GM21381 (cell line): ENCODE results near the gene RNU5D-1.
"Not testable (repeated sequence)": the region's sequence is repeated elsewhere in the genome, so short reads cannot be mapped to it uniquely, and the experiment has no call there.

Source experiments
- ATAC-seq: cut with Tn5 transposase; IDR thresholded peaks from one replicate; pipeline ENCODE4 v1.9.1; 2021; ENCODE audit warnings: mild to moderate bottlenecking, moderate library complexity; ENCODE audit not compliant: unreplicated experiment

Gene RNU5D-1

GRCh38 chr1:44730741-44731512, at the start of gene RNU5D-1:
RNU5D-1 (minus strand) TSS chr1:44731170.
- peak; percentile 61 for ATAC-seq

DNA sequence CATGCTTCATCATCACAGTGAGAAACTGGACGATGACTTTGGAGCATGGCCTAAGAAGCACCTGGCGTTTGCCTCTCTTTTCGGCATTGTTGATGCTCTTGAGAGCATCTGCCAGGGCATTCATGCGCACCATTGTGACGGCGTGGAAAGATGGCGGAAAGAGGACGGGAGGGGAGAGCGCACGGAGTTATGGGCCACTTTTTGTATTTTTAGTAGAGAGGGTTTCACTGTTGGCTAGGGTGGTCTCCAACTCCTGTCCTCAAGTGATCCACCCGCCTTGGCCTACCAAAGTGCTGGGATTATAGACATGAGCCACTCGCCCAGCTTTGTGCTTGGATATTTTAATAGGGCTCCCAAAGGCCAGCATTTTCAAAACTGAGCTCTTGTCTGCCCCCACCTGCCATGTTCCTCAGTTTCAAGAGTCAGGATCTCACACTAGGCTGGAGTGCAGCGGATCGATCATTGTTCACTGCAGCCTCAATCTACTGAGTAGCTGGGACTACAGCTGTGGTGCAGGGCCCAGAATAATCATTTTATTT, 49.7 kb upstream of the RNU5D-1 start:
- no peak for ATAC-seq

- ATAC-seq: no peak
Measured at GRCh38 chr1:44778705-44779576, 48.0 kb upstream of the RNU5D-1 start.

DNA sequence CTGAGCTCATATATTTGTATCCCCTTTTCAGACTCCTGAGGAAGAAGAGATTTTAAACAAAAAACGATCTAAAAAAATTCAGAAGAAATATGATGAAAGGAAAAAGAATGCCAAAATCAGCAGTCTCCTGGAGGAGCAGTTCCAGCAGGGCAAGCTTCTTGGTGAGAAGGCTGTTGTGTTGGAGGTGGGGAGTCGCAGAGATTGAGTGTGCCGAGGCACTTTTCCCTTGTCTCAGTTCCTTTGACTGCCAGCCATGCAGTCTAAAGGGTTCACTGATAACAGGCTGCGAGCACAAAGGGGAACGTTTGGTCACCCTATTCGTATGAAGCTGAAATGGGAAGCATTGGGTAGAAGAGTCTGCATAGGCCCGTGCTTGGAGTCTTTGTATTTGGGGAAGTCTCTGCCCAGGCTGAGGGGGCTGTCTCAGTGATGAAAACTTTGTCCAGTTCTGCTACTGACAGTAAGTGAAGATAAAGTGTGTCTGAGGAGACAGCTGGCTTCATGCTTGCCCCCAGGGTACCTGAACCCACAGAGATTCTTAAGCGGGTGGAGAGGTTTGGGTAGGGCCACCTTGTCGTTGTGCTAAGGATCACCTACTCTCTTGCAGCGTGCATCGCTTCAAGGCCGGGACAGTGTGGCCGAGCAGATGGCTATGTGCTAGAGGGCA, 47.1 kb upstream of the RNU5D-1 start:
- ATAC-seq: no peak

DNA sequence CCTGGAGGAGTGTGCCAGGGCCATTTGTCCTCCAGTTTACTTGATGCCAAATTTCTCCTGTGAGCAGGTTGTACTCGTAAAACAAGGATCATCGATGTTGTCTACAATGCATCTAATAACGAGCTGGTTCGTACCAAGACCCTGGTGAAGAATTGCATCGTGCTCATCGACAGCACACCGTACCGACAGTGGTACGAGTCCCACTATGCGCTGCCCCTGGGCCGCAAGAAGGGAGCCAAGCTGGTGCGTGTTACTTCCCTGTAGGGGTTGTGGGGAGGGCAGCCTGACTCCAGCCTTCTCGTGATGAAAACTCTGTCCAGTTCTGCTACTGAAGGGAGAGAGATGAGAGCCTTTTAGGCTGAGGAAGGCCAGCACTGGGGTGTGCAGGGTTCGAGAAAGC, 46.6 kb upstream of the RNU5D-1 start:
- ATAC-seq: no peak

- ATAC-seq: no peak
Measured at GRCh38 chr1:44776730-44777068, 45.7 kb upstream of the RNU5D-1 start.

DNA sequence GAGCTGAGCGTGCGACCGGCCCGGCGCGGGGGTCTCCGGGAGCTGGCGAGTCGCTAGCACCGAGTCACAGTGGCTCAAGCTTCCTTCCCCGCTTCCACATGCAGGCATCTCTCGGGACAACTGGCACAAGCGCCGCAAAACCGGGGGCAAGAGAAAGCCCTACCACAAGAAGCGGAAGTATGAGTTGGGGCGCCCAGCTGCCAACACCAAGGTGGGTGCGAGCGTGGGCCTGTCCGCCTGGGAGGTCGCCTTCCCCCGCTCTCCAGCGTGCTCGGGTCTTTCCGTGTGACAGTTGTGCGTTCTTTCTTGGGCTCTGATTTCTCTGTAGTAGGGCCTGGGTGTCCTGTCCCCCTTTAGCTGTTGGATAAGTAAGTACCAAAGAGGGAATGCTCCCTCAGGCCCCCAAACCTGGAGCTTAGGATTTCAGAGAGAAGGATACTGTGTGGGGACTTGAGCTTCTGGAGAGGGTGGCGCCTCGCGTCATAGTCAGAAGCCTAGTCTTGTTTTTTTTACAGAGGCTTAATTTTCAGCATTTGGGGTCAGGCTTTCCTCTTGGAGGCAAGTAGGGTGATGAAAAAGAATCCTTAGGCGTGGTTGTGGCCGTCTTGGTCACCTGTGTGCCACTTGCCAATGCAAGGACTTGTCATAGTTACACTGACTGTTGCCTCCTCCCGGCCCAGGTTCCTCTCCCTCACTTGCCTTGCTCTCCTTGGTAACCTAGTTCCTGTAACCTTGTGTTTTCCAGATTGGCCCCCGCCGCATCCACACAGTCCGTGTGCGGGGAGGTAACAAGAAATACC, 45.2 kb upstream of the RNU5D-1 start:
- ATAC-seq: peak; percentile 3

GRCh38 chr1:44775078-44775929, 44.3 kb upstream of the RNU5D-1 start, which contains the start of gene RPS8:
RPS8 (plus strand) TSS chr1:44775540; CDS start chr1:44775597, 57 bp downstream.
- peak; percentile 76 for ATAC-seq

DNA sequence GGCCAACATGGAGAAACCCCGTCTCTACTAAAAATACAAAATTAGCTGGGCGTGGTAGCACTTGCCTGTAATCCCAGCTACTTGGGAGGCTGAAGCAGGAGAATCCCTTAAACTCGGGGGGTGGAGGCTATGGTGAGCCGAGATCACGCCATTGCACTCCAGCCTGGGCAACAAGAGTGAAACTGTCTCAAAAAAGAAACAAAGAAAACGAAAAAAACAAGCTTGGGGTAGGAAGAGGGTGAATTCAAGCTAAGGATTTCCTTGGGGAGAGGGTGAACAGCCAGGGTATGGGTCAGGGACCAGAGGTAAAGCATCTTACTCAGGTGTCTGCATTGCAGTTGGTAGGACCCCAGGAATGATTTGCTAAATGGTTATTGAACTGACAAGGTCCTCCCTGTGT, 35.5 kb upstream of the RNU5D-1 start:
- not testable (repeated sequence) for ATAC-seq

DNA sequence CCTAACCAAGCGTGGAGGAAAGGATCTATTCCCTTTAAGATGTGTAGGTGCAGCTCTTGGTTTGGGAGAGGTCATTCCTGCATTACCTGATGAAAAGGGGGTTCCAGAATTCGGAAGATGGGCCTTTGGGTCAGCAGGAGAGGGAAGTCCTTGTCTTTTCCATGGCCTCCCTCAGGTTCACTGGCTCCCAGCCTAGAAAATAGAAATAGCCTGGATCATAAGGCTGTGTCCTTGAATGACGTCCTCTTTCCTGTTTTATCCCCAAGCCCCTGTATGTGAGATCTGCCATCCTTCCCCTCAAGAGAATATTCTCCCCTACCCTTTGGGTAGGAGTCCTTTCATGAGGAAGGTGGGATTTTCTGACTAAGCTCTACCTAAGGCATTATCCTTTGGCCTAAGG, 29.9 kb upstream of the RNU5D-1 start:
- no peak for ATAC-seq

DNA sequence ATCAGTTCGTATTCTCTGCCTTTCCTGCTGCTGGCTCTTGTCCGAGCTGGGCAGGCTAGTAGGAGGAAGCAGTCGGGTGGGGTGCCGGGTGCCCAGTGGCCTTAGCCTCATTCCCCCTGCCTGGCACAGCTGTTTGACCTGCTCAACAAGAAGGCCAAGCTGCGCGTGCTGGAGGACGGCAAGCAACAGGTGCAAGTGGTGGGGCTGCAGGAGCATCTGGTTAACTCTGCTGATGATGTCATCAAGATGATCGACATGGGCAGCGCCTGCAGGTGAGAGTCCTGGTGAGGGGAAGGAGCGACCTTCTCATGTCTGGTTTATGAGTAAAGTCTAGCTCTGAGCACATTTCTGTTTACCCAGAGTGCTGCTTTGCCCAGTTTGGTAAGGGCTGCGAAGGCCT, 28.1 kb upstream of the RNU5D-1 start:
- ATAC-seq: no peak

DNA sequence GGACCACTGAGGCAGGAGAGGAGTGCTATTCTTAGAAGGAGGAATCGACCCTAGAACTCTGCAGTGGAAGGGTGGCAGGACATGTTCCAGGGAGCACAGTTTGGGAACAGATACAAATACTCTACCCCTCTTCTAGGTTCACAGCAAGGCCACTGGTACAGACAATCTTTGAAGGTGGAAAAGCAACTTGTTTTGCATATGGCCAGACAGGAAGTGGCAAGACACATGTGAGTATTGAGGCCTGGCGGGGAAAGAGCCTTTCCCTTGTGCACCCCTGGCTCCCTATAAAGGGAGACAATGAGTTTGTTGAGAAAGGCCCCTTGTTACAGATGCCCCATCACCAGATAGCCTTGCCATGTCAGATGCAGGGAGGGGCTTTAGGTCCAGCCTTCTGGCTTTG, 26.4 kb upstream of the RNU5D-1 start:
- ATAC-seq: no peak

DNA sequence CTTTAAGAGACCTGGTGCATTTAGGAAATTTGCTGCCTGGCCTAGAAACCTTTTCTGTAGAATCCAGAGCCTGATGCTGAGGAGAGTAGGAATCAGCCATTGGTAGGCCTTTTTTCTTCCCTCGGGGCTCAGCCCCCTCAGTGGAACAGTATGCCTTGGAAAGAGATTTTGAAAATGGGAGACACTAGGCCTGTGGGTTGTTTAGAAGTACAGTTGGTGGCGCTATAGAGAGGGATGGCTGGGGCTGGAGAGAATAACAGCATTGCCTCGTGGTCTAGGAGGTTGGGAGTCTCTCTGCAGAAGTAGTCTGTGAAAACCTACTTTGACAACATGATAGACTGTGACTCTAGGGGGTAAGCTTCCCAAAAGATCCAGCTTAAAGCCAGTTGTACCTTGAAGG, 16.9 kb upstream of the RNU5D-1 start:
- no peak for ATAC-seq

DNA sequence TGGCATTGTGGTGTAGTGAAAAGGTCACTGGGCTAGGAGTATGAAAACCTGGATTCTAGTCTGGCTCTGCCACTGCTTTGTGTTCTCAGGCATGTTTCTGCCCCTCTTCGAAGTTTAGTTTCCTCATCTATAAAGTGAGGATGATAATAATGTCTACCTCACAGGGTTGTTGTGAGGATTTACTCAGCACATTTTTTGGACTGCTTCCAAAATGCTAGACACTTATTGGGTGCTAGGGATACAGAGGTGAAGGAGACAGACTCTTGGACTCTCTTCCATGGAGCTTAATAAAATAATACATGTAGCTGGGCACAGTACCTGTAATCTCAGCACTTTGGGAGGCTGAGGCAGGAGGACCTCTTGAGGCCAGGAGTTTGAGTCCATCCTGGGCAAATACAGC, 12.2 kb upstream of the RNU5D-1 start:
- no peak for ATAC-seq

DNA sequence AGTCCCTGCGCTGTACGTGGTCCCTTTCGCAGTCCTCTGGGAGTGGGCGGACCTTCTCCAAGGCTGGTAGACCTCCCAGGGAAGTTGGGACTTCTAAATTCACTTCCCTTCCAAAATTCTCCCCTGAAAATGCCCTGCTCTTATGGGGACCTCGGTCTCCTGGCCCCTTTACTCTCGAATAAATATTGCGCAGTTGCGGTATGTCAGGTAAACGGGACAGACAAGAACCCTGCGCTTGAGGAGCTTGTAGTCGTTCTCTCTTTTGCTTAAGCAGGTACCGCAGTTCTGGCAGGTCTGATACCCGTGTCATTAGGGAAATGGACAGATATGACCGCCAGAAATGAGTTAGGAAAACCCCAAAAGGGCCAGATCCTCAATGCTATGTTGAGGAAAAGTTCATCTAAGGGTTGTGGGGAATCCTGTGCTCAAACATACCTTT, 9.2 kb upstream of the RNU5D-1 start:
- no peak for ATAC-seq

GRCh38 chr1:44739307-44740178, 8.6 kb upstream of the RNU5D-1 start, which contains the start of gene KIF2C:
KIF2C (plus strand) TSS chr1:44739837; CDS start chr1:44739933, 96 bp downstream.
- ATAC-seq: peak; percentile 98

DNA sequence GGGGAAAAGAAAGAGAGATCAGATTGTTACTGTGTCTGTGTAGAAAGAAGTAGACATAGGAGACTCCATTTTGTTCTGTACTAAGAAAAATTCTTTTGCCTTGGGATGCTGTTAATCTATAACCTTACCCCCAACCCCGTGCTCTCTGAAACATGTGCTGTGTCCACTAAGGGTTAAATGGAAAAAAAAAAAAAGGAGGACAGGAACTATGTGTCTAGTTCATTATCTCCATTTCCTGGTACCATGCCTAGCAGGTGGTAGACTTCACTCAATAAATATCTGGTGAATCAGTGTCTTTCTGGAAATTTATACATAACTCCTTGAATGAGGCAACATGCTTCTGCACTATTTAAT, 8.0 kb upstream of the RNU5D-1 start:
- not testable (repeated sequence) for ATAC-seq

DNA sequence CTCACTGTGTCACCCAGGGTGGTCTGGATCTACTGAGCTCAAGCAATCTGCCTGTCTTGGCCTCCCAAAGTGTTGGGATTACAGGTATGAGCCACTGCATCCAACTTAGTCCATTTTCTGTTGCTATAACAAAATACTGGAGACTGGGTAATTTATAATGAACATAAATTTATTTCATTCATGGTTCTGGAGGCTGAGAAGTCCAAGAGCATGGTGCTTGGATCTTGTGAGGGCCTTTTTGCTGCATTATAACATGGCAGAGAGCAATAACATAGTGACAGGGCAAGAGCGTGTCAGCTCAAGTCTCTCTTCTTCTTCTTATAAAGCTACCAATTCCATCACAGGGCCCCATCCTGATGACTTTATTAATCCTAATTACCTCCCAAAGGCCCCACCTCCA, 5.0 kb upstream of the RNU5D-1 start:
- no peak for ATAC-seq

- no peak for ATAC-seq
Measured at GRCh38 chr1:44733784-44734183, 2.8 kb upstream of the RNU5D-1 start.
